ENCODE results near the gene IRF8.

DNA sequence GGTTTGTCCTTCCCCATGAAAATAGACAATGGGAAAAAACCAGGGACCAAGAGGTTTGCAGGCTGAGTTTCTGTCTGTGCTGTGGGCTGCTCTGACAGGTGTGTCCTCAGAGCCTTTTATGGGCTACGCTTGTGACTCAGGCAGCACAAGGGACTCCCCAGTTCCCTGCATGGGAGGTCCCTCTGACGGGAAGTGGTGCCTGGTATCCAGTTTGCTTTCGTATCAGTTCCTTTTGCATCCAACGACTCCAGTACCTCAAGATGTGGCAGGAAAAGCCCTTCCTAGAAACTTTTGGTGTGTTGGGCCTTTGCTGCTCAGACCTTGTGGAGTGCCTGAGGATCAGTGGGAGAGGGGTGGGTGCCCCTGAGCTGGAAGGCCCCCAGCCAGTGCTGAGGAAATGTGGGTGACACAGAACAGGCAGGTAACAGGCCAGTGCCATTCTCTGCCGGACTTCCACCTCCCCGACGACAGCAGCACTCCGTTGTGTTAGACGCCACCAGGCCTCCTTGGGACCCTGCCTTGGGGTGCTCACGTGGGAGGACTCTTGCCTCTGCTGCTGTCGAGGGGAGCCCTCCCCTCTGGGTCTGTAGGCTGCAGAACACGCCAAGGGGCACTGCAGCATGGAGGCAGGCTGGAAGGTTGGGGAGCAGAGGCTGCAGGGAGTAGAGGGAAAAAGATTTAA, 38.4 kb upstream of the IRF8 start:
- TF ChIP-seq TAF1 (IDR thresholded peaks at IDR 0.05; ENCODE audit: borderline replicate concordance, insufficient read depth, low read length) (no peak), POLR2AphosphoS5 (IDR thresholded peaks at IDR 0.05; ENCODE audit: low read depth, low read length) (no peak), SIN3A (IDR thresholded peaks at IDR 0.05; ENCODE audit: borderline replicate concordance, insufficient read depth, low read length) (no peak)
